D721Med (cell line): ENCODE results near the gene TFDP3.

ENCODE experiments used
- DNase-seq: peaks from one replicate; pipeline ENCODE4 v3.0.0; 2011; ENCODE audit warnings: low spot score; ENCODE audit not compliant: insufficient read length
- FAIRE-seq: peaks from 2 replicates; lab custom pipeline; 2011; peaks lifted over from hg19 to GRCh38; lab: Jason Lieb, UNC
- CTCF ChIP-seq: IDR thresholded peaks from 2 replicates; pipeline ENCODE4 v1.5.1; 2012; ENCODE audit warnings: mild to moderate bottlenecking, control low read depth; ENCODE audit not compliant: insufficient read depth; ENCODE audit errors: missing control alignments

The TFDP3 gene

GRCh38 chrX:133190877-133191738 is 27.0 kb downstream of the TFDP3 start:
- TF ChIP-seq CTCF, result no peak
- FAIRE-seq (no peak), DNase-seq (no peak)

GRCh38 chrX:133189195-133189594 is 29.0 kb downstream of the TFDP3 start:
- DNase-seq (no peak), FAIRE-seq (no peak)
- TF ChIP-seq CTCF, result no peak

- FAIRE-seq (no peak), DNase-seq (no peak)
- no peak for TF ChIP-seq CTCF
Measured at GRCh38 chrX:133188631-133189030, 29.5 kb downstream of the TFDP3 start.

GRCh38 chrX:133185938-133186337 is 32.2 kb downstream of the TFDP3 start:
- no peak for FAIRE-seq
- DNase-seq, result no peak
- TF ChIP-seq CTCF, result no peak

- FAIRE-seq (no peak), DNase-seq (no peak)
- TF ChIP-seq CTCF, result no peak
Measured at GRCh38 chrX:133185119-133185518, 33.0 kb downstream of the TFDP3 start.

- DNase-seq (no peak), FAIRE-seq (no peak)
- TF ChIP-seq CTCF, result no peak
Measured at GRCh38 chrX:133183806-133184205, 34.3 kb downstream of the TFDP3 start.

- no peak for TF ChIP-seq CTCF
- DNase-seq, result no peak
- no peak for FAIRE-seq
Measured at GRCh38 chrX:133179500-133179899, 38.7 kb downstream of the TFDP3 start.
